ENCODE data around the gene MRGPRX2.

- no peak for TF ChIP-seq CTCF (IDR thresholded peaks at IDR 0.05)
- TF ChIP-seq EP300 (IDR thresholded peaks at IDR 0.05): no peak
Measured at GRCh38 chr11:19101796-19102520, 41.4 kb upstream of the MRGPRX2 start.

Data from A549 (cell line).